H1 (cell line): ENCODE results near the gene CYB5R3.

Experiments
- GABPA ChIP-seq: IDR thresholded peaks from 2 replicates; pipeline ENCODE4 v1.6.1; 2011; ENCODE audit warnings: mild to moderate bottlenecking, low read length, moderate library complexity, borderline replicate concordance; ENCODE audit not compliant: insufficient read depth
- NANOG ChIP-seq: IDR thresholded peaks from 2 replicates; pipeline ENCODE4 v1.6.1; 2011; ENCODE audit warnings: low read length, low read depth, mild to moderate bottlenecking, inconsistent platforms; ENCODE audit not compliant: insufficient read depth, poor library complexity, severe bottlenecking
- POLR2AphosphoS5 ChIP-seq: IDR thresholded peaks from 2 replicates; pipeline ENCODE4 v1.6.1; 2011; ENCODE audit warnings: low read depth, low read length
- TF ChIP-seq, protein P1 (sequence below), 3 experiments: IDR thresholded peaks; 1 replicate in 2 of 3; 2 replicates in 1 of 3; pipeline versions ENCODE4 v1.5.1 to v1.6.1; 2011; ENCODE audit warnings: low read length in 3 of 3, mild to moderate bottlenecking in 3 of 3, inconsistent platforms in 2 of 3, low read depth in 1 of 3, moderate library complexity in 1 of 3; ENCODE audit not compliant: insufficient read depth in 1 of 3; ENCODE audit errors: control extremely low read depth in 1 of 3
- TF ChIP-seq, protein P2 (sequence below): IDR thresholded peaks from 2 replicates; pipeline ENCODE4 v1.6.1; 2011; ENCODE audit warnings: low read length, improper control_type of control experiment

DNA sequence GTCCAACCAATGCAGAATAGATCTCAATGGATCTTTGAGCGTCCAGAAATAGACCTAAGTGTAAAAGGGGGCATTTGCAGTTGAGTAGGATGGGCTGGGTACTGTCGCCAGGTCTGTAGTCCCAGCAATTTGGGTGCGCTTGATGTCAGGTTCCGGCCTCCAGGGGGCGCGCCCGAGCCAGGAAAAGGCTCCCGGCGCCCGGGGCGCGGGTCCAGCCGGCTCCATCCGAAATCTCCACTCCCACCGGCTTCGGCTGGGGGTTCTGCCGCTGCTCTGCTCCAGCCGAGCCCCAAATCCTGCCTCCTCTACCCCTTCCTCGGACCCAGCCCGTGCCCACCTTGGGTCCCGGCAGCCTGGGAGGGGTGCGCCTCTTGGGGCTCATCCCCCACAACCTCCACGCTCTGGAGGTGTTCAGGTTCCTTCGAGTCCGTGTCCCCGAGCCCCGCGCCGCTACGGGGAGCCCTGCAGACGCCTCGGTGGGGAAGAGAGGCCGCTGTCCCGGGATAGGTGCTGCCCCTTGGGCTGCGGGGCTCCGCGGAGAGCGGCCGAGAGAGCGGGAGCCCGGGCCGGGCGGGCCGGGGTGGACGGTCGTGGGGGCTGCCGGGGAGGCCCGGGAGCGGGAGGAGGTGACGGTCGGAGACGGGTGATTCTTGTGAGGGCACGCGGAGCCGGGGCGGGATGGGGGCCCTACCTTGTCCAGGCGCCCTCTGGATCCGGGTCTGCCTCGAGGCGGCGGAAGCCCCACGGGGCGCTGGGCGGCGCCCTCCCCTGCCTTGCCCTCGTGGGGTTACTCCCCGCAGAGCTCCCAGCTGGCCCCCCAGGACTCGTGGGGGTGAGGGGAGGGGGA, 13.0 kb upstream of the CYB5R3 start:
- TF ChIP-seq, protein P1, sequence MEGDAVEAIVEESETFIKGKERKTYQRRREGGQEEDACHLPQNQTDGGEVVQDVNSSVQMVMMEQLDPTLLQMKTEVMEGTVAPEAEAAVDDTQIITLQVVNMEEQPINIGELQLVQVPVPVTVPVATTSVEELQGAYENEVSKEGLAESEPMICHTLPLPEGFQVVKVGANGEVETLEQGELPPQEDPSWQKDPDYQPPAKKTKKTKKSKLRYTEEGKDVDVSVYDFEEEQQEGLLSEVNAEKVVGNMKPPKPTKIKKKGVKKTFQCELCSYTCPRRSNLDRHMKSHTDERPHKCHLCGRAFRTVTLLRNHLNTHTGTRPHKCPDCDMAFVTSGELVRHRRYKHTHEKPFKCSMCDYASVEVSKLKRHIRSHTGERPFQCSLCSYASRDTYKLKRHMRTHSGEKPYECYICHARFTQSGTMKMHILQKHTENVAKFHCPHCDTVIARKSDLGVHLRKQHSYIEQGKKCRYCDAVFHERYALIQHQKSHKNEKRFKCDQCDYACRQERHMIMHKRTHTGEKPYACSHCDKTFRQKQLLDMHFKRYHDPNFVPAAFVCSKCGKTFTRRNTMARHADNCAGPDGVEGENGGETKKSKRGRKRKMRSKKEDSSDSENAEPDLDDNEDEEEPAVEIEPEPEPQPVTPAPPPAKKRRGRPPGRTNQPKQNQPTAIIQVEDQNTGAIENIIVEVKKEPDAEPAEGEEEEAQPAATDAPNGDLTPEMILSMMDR (IDR thresholded peaks at IDR 0.05; ENCODE audit: control extremely low read depth in 1 of 3, insufficient read depth in 1 of 3, low read depth in 1 of 3, low read length in 3 of 3), result peak; percentile 71 to 89 (median 72)
- TF ChIP-seq, protein P2, sequence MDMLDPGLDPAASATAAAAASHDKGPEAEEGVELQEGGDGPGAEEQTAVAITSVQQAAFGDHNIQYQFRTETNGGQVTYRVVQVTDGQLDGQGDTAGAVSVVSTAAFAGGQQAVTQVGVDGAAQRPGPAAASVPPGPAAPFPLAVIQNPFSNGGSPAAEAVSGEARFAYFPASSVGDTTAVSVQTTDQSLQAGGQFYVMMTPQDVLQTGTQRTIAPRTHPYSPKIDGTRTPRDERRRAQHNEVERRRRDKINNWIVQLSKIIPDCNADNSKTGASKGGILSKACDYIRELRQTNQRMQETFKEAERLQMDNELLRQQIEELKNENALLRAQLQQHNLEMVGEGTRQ, result no peak
- TF ChIP-seq POLR2AphosphoS5 (no peak), GABPA (no peak), NANOG (no peak)
